ENCODE measurements around the gene ALDH4A1.

GRCh38 chr1:18938707-18939070 lies 36.3 kb upstream of the ALDH4A1 start:
- no peak for TF ChIP-seq CTCF (IDR thresholded peaks at IDR 0.05)
- no peak for TF ChIP-seq POLR2A (IDR thresholded peaks at IDR 0.05)
- no peak for TF ChIP-seq POLR2AphosphoS5 (IDR thresholded peaks at IDR 0.05)
